CD4-positive, alpha-beta memory T cell (primary cell): Measurements from ENCODE around the gene ZNF273. TPM values are rescaled to one million over a fixed set of nuclear protein-coding genes. Genes with fewer than 3 reads are reported as not detected.
"Not testable (repeated sequence)": the region's sequence is repeated elsewhere in the genome, so short reads cannot be mapped to it uniquely, and the experiment has no call there.

ENCODE experiments used
- CTCF ChIA-PET: fragments of 350-600 bp; sonication (Branson Sonifier 250); formaldehyde crosslinking; loops from one replicate; lab custom pipeline; 2021; ENCODE audit warnings: inconsistent platforms; ENCODE audit not compliant: partially characterized antibody; lab: Charles Lee
- POLR2A ChIA-PET: fragments of 350-600 bp; sonication (Branson Sonifier 250); formaldehyde crosslinking; loops from one replicate; lab custom pipeline; 2021; ENCODE audit not compliant: partially characterized antibody; lab: Charles Lee
- DNase-seq, 5 donors: peaks; one replicate each; pipeline versions ENCODE4 v3.0.0 to v3.0.0-alpha.2; 2020 to 2022; ENCODE audit warnings: mixed read lengths in 1 of 5
- H3K27ac ChIP-seq: one replicate; pipeline ENCODE4 v1.7.0; 2013; ENCODE audit warnings: low read depth, low read length
- H3K27me3 ChIP-seq: 2 replicates; pipeline ENCODE4 v1.7.0; 2013; ENCODE audit warnings: mild to moderate bottlenecking, low read length, moderate library complexity; ENCODE audit not compliant: insufficient read depth
- H3K36me3 ChIP-seq: 2 replicates; pipeline ENCODE4 v1.7.0; 2013; ENCODE audit warnings: mild to moderate bottlenecking, low read length, moderate library complexity; ENCODE audit not compliant: insufficient read depth
- H3K4me1 ChIP-seq: 2 replicates; pipeline ENCODE4 v1.7.0; 2013; ENCODE audit warnings: mild to moderate bottlenecking, low read length, moderate library complexity; ENCODE audit not compliant: insufficient read depth
- H3K4me3 ChIP-seq, 2 donors: one replicate each; pipeline ENCODE4 v1.7.0; 2013; ENCODE audit warnings: low read length in 2 of 2, mild to moderate bottlenecking in 1 of 2
- H3K9me3 ChIP-seq, 2 donors: one replicate each; pipeline ENCODE4 v1.7.0; 2013; ENCODE audit warnings: low read length in 2 of 2, control low read depth in 1 of 2; ENCODE audit not compliant: control insufficient read depth in 1 of 2
- H3K27ac Mint-ChIP-seq, 7 donors: one replicate each; pipeline ENCODE4 v1.8.0; 2020 to 2021; ENCODE audit warnings: mixed read lengths in 7 of 7, mild to moderate bottlenecking in 6 of 7, inconsistent platforms in 3 of 7, moderate library complexity in 3 of 7
- H3K27me3 Mint-ChIP-seq, 2 donors: one replicate each; pipeline ENCODE4 v1.8.0; 2020 to 2021; ENCODE audit warnings: mixed read lengths in 2 of 2
- H3K36me3 Mint-ChIP-seq, 2 donors: one replicate each; pipeline ENCODE4 v1.8.0; 2020 to 2021; ENCODE audit warnings: mixed read lengths in 2 of 2, inconsistent platforms in 1 of 2, mild to moderate bottlenecking in 1 of 2
- H3K4me1 Mint-ChIP-seq, 4 donors: one replicate each; pipeline ENCODE4 v1.8.0; 2020 to 2021; ENCODE audit warnings: mixed read lengths in 4 of 4, mild to moderate bottlenecking in 1 of 4
- H3K4me3 Mint-ChIP-seq, 8 donors: one replicate each; pipeline ENCODE4 v1.8.0; 2020 to 2021; ENCODE audit warnings: mixed read lengths in 8 of 8, mild to moderate bottlenecking in 7 of 8, moderate library complexity in 6 of 8, inconsistent platforms in 3 of 8
- H3K9me3 Mint-ChIP-seq, 8 donors: one replicate each; pipeline ENCODE4 v1.8.0; 2020 to 2021; ENCODE audit warnings: mixed read lengths in 8 of 8, mild to moderate bottlenecking in 5 of 8, inconsistent platforms in 3 of 8, moderate library complexity in 1 of 8
- intact Hi-C: fragments of 100-400 bp; cut with micrococcal nuclease; formaldehyde crosslinking; loops from one replicate; pipeline ENCODE4 v1.15.1; 2023
- polyA plus RNA-seq, 2 donors: library from polyadenylated mRNA; unstranded; fragments of 300-500 nt; fragmentation: Illumina TruSeq; gene quantifications; one replicate each; pipeline ENCODE4 v1.2.3, GENCODE V29; 2021
- total RNA-seq, 2 experiments: library from RNA; stranded (reverse); gene quantifications; one replicate each; pipeline ENCODE4 v1.2.3, GENCODE V29; 2021

Gene ZNF273
- total and polyA plus RNA-seq, 4 experiments from 2014 or later = 5.0 to 8.9 (median 6.7) TPM

GRCh38 chr7:64948774-64949173, 45.7 kb downstream of the ZNF273 start:
- H3K27me3 ChIP-seq, H3K4me3 ChIP-seq, H3K9me3 Mint-ChIP-seq, POLR2A ChIA-PET, H3K4me1 Mint-ChIP-seq, H3K9me3 ChIP-seq, H3K36me3 Mint-ChIP-seq, intact Hi-C loops, H3K4me1 ChIP-seq, H3K36me3 ChIP-seq, DNase-seq, H3K4me3 Mint-ChIP-seq, H3K27ac ChIP-seq, H3K27ac Mint-ChIP-seq: not testable (repeated sequence)
- H3K27me3 Mint-ChIP-seq = peaks cover 28 to 44% of the 10 kb centered on the region in 2 donors
- CTCF ChIA-PET = interaction anchor here (2.3 to 6.6 kb wide), 3 partner anchors 9 to 360 kb away, joined by 6 to 104 read pairs (median 16); no protein-coding TSS in a partner anchor

- CTCF ChIA-PET = interaction anchor here (0.8 to 6.6 kb wide), 13 partner anchors 9 to 365 kb away, joined by 3 to 104 read pairs (median 5); no protein-coding TSS in a partner anchor
- H3K9me3 Mint-ChIP-seq, H3K9me3 ChIP-seq, H3K36me3 Mint-ChIP-seq, POLR2A ChIA-PET, H3K27ac ChIP-seq, H3K36me3 ChIP-seq, H3K4me3 ChIP-seq, H3K4me1 ChIP-seq, H3K27ac Mint-ChIP-seq, H3K4me3 Mint-ChIP-seq, H3K4me1 Mint-ChIP-seq, H3K27me3 ChIP-seq, DNase-seq: not testable (repeated sequence)
- intact Hi-C loops = loop anchor here (1.0 to 10.0 kb wide), 5 partner anchors 56 to 494 kb away; partner anchors contain the start of gene ERV3-1
- H3K27me3 Mint-ChIP-seq = peaks cover 28 to 37% of the 10 kb centered on the region in 2 donors
Measured at GRCh38 chr7:64950673-64951072, 47.6 kb downstream of the ZNF273 start.

- H3K4me3 Mint-ChIP-seq = no peak overlapping the region
- no peak overlapping the region for H3K27ac Mint-ChIP-seq
- DNase-seq = peak; percentile 40 to 49 (median 42)
- intact Hi-C loops = loop anchor here (1.0 to 10.0 kb wide), 5 partner anchors 55 to 493 kb away; partner anchors contain the start of gene ERV3-1
- CTCF ChIA-PET = interaction anchor here (0.6 to 6.6 kb wide), 13 partner anchors 9 to 1393 kb away, joined by 3 to 104 read pairs (median 5); partner anchors contain the start of gene ERV3-1
- H3K9me3 Mint-ChIP-seq = peaks cover 0 to 4% (median 0%) of the 10 kb centered on the region in 8 donors
- no peaks in the 10 kb centered on the region for H3K27me3 ChIP-seq
- H3K4me1 ChIP-seq = no peaks in the 10 kb centered on the region
- H3K27ac ChIP-seq = no peak overlapping the region
- H3K36me3 ChIP-seq = no peaks in the 10 kb centered on the region
- peaks cover 28 to 31% of the 10 kb centered on the region in 2 donors for H3K27me3 Mint-ChIP-seq
- no peak overlapping the region for H3K4me3 ChIP-seq
- peaks cover 0 to 6% (median 2%) of the 10 kb centered on the region in 4 donors for H3K4me1 Mint-ChIP-seq
- no peaks in the 10 kb centered on the region for H3K9me3 ChIP-seq
- H3K36me3 Mint-ChIP-seq = no peaks in the 10 kb centered on the region
- POLR2A ChIA-PET = no interaction called here
Measured at GRCh38 chr7:64951250-64951848, 48.3 kb downstream of the ZNF273 start.

GRCh38 chr7:64959072-64959747, 56.1 kb downstream of the ZNF273 start:
- H3K27ac Mint-ChIP-seq = no peak overlapping the region
- H3K27me3 ChIP-seq = no peaks in the 10 kb centered on the region

GRCh38 chr7:64965594-64965993, 62.5 kb downstream of the ZNF273 start:
- H3K4me1 ChIP-seq = no peaks in the 10 kb centered on the region
- no peaks in the 10 kb centered on the region for H3K27me3 ChIP-seq
- peaks cover 0 to 2% of the 10 kb centered on the region in 2 donors for H3K36me3 Mint-ChIP-seq
- H3K9me3 ChIP-seq = no peaks in the 10 kb centered on the region
- H3K27me3 Mint-ChIP-seq = no peaks in the 10 kb centered on the region
- H3K27ac Mint-ChIP-seq = no peak overlapping the region
- H3K27ac ChIP-seq = no peak overlapping the region
- no peaks in the 10 kb centered on the region for H3K4me1 Mint-ChIP-seq
- H3K36me3 ChIP-seq = no peaks in the 10 kb centered on the region
- intact Hi-C loops = no loop called here
- POLR2A ChIA-PET = no interaction called here
- peaks cover 4 to 54% (median 34%) of the 10 kb centered on the region in 8 donors for H3K9me3 Mint-ChIP-seq
- no peak overlapping the region for H3K4me3 Mint-ChIP-seq
- no peak overlapping the region for H3K4me3 ChIP-seq
- CTCF ChIA-PET = no interaction called here
- DNase-seq = no peak

More at GRCh38 chr7:64959072-64959747, 56.1 kb downstream of the ZNF273 start:
- Histone ChIP-seq H3K27ac (no peak overlapping the region), H3K4me3 (no peak overlapping the region), H3K36me3 (no peaks in the 10 kb centered on the region), H3K9me3 (no peaks in the 10 kb centered on the region), H3K4me1 (no peaks in the 10 kb centered on the region)
- intact Hi-C loops = loop anchor here (10.0 kb wide), 1 partner anchor 486 kb away; no protein-coding TSS in a partner anchor
- ChIA-PET POLR2A (no interaction called here), CTCF (interaction anchor here (2.1 kb wide), 1 partner anchor 8 kb away, joined by 11 read pairs; no protein-coding TSS in a partner anchor)
- Mint-ChIP-seq H3K27me3 (peaks cover 0 to 7% of the 10 kb centered on the region in 2 donors), H3K4me3 (no peak overlapping the region), H3K36me3 (no peaks in the 10 kb centered on the region), H3K9me3 (peaks cover 0 to 27% (median 15%) of the 10 kb centered on the region in 8 donors), H3K4me1 (no peaks in the 10 kb centered on the region)
- DNase-seq = no peak

- no peak overlapping the region for H3K27ac Mint-ChIP-seq
- no peaks in the 10 kb centered on the region for H3K27me3 Mint-ChIP-seq
- CTCF ChIA-PET = interaction anchor here (0.6 kb wide), 1 partner anchor 28 kb away, joined by 3 read pairs; no protein-coding TSS in a partner anchor
- peaks cover 3 to 36% of the 10 kb centered on the region in 2 donors for H3K9me3 ChIP-seq
- peaks cover 57 to 62% of the 10 kb centered on the region in 2 donors for H3K36me3 Mint-ChIP-seq
- H3K27ac ChIP-seq = no peak overlapping the region
- no peak overlapping the region for H3K4me3 ChIP-seq
- no peaks in the 10 kb centered on the region for H3K4me1 ChIP-seq
- POLR2A ChIA-PET = no interaction called here
- peaks cover 6% of the 10 kb centered on the region for H3K36me3 ChIP-seq
- DNase-seq = no peak
- H3K4me3 Mint-ChIP-seq = no peak overlapping the region
- H3K4me1 Mint-ChIP-seq = no peaks in the 10 kb centered on the region
- no peaks in the 10 kb centered on the region for H3K27me3 ChIP-seq
- H3K9me3 Mint-ChIP-seq = peaks cover 0 to 94% (median 78%) of the 10 kb centered on the region in 8 donors
- intact Hi-C loops = no loop called here
Measured at GRCh38 chr7:64978497-64979203, 75.6 kb downstream of the ZNF273 start.
